HG02840 (cell line): ENCODE measurements around the gene AFAP1.
"Not testable (repeated sequence)": the region's sequence is repeated elsewhere in the genome, so short reads cannot be mapped to it uniquely, and the experiment has no call there.

Experiments
- ATAC-seq: cut with Tn5 transposase; IDR thresholded peaks from one replicate; pipeline ENCODE4 v1.9.1; 2021; ENCODE audit warnings: mild to moderate bottlenecking, moderate library complexity, moderate number of reproducible peaks; ENCODE audit not compliant: unreplicated experiment, low FRiP score

Gene AFAP1

GRCh38 chr4:7947927-7948326 lies 8.3 kb upstream of the AFAP1 start:
- ATAC-seq = no peak

GRCh38 chr4:7945709-7946380 lies 6.2 kb upstream of the AFAP1 start:
- ATAC-seq = no peak

- no peak for ATAC-seq
Measured at GRCh38 chr4:7944599-7945220, 5.0 kb upstream of the AFAP1 start.

GRCh38 chr4:7943688-7944087 lies 4.0 kb upstream of the AFAP1 start:
- not testable (repeated sequence) for ATAC-seq

- ATAC-seq = no peak
Measured at GRCh38 chr4:7943211-7943610, 3.5 kb upstream of the AFAP1 start.

GRCh38 chr4:7941965-7942496 lies 2.4 kb upstream of the AFAP1 start:
- no peak for ATAC-seq

- no peak for ATAC-seq
Measured at GRCh38 chr4:7941111-7941964, 1.7 kb upstream of the AFAP1 start.

- ATAC-seq = no peak
Measured at GRCh38 chr4:7938609-7939376, 868 bp downstream of the AFAP1 start.

- ATAC-seq = no peak
Measured at GRCh38 chr4:7938266-7938608, 1.4 kb downstream of the AFAP1 start.

- no peak for ATAC-seq
Measured at GRCh38 chr4:7937006-7937405, 2.7 kb downstream of the AFAP1 start.

- ATAC-seq = no peak
Measured at GRCh38 chr4:7933651-7934510, 5.8 kb downstream of the AFAP1 start.

- no peak for ATAC-seq
Measured at GRCh38 chr4:7932287-7932686, 7.4 kb downstream of the AFAP1 start.

- no peak for ATAC-seq
Measured at GRCh38 chr4:7929118-7929951, 10.3 kb downstream of the AFAP1 start.

- no peak for ATAC-seq
Measured at GRCh38 chr4:7928711-7929110, 10.9 kb downstream of the AFAP1 start.

- ATAC-seq = no peak
Measured at GRCh38 chr4:7926822-7927221, 12.8 kb downstream of the AFAP1 start.

GRCh38 chr4:7924570-7924969 lies 15.1 kb downstream of the AFAP1 start:
- no peak for ATAC-seq

- ATAC-seq = no peak
Measured at GRCh38 chr4:7924163-7924562, 15.5 kb downstream of the AFAP1 start.

- ATAC-seq = no peak
Measured at GRCh38 chr4:7922466-7922865, 17.2 kb downstream of the AFAP1 start.

GRCh38 chr4:7918981-7919380 lies 20.7 kb downstream of the AFAP1 start:
- ATAC-seq = no peak
